Activated CD8-positive, alpha-beta memory T cell treated with anti-CD3 and anti-CD28 coated beads, Interleukin-2, amount 50 U/mL, for 24 hours (primary cell): Measurements from ENCODE around the gene OTUD1.

Experiments
- DNase-seq: peaks from one replicate; pipeline ENCODE4 v3.0.0-alpha.2; 2020; ENCODE audit errors: extremely low read depth

Gene OTUD1

GRCh38 chr10:23422003-23422411, 16.9 kb upstream of the OTUD1 start:
- DNase-seq: no peak

GRCh38 chr10:23432166-23432565, 6.7 kb upstream of the OTUD1 start:
- DNase-seq: no peak

- DNase-seq: no peak
These were observed 6.2 kb upstream of the OTUD1 start for GRCh38 chr10:23432639-23433038.

- no peak for DNase-seq
These were observed 5.2 kb upstream of the OTUD1 start for GRCh38 chr10:23433701-23434100.

GRCh38 chr10:23435378-23435777, 3.5 kb upstream of the OTUD1 start:
- no peak for DNase-seq

- DNase-seq: no peak
These were observed 1.9 kb upstream of the OTUD1 start for GRCh38 chr10:23436983-23437382.

- DNase-seq: no peak
These were observed 820 bp upstream of the OTUD1 start for GRCh38 chr10:23437963-23438546.

- no peak for DNase-seq
These were observed 631 bp downstream of the OTUD1 start for GRCh38 chr10:23439452-23439960.

GRCh38 chr10:23439961-23440889, 1.4 kb downstream of the OTUD1 start:
- DNase-seq: no peak

- DNase-seq: no peak
These were observed 2.4 kb downstream of the OTUD1 start for GRCh38 chr10:23441251-23441650.

GRCh38 chr10:23442936-23443335, 4.1 kb downstream of the OTUD1 start:
- no peak for DNase-seq

- no peak for DNase-seq
These were observed 6.7 kb downstream of the OTUD1 start for GRCh38 chr10:23445591-23445990.

GRCh38 chr10:23448323-23448722, 9.4 kb downstream of the OTUD1 start:
- no peak for DNase-seq

- DNase-seq: no peak
These were observed 10.1 kb downstream of the OTUD1 start for GRCh38 chr10:23448802-23449570.

- DNase-seq: no peak
These were observed 13.3 kb downstream of the OTUD1 start for GRCh38 chr10:23452033-23452655.

GRCh38 chr10:23453465-23453864, 14.6 kb downstream of the OTUD1 start:
- DNase-seq: no peak

GRCh38 chr10:23457632-23458417, 18.9 kb downstream of the OTUD1 start:
- DNase-seq: no peak

- DNase-seq: no peak
These were observed 20.5 kb downstream of the OTUD1 start for GRCh38 chr10:23459308-23459939.

GRCh38 chr10:23461557-23461956, 22.7 kb downstream of the OTUD1 start:
- DNase-seq: no peak

GRCh38 chr10:23467012-23467411, 28.1 kb downstream of the OTUD1 start:
- no peak for DNase-seq

- DNase-seq: no peak
These were observed 28.7 kb downstream of the OTUD1 start for GRCh38 chr10:23467548-23467947.
